OCI-LY3 (cell line): ENCODE measurements around the gene SUN5.

Experiments
- H2AFZ ChIP-seq: fragments of 200-600, 300-600 bp; shearing (Covaris generic); 2 replicates; pipeline ENCODE4 v1.6.0; 2014; ENCODE audit warnings: antibody characterized with exemption, low read depth, low read length
- H3K27ac ChIP-seq: fragments of 200-600, 300-600 bp; sonication (generic); 2 replicates; pipeline ENCODE4 v1.5.1; 2014; ENCODE audit warnings: mild to moderate bottlenecking, low read length, moderate library complexity, mixed read lengths
- H3K27me3 ChIP-seq: fragments of 200-600, 300-600 bp; sonication (generic); 2 replicates; pipeline ENCODE4 v1.6.1; 2014; ENCODE audit warnings: low read depth, low read length, mixed read lengths
- H3K36me3 ChIP-seq: fragments of 200-600, 300-600 bp; sonication (generic); replicated peaks from 2 replicates; pipeline ENCODE3; 2014; ENCODE audit warnings: low read depth, low read length, mixed read lengths
- H3K4me1 ChIP-seq: fragments of 300-600, 200-600 bp; sonication (generic); 2 replicates; pipeline ENCODE4 v1.6.1; 2014; ENCODE audit warnings: low read length, mixed read lengths
- H3K4me2 ChIP-seq: fragments of 200-600, 300-600 bp; sonication (generic); 2 replicates; pipeline ENCODE4 v1.6.1; 2014; ENCODE audit warnings: low read length, mixed read lengths
- H3K4me3 ChIP-seq: fragments of 300-600, 200-600 bp; sonication (generic); 2 replicates; pipeline ENCODE4 v1.5.1; 2014; ENCODE audit warnings: antibody characterized with exemption, mild to moderate bottlenecking, low read length, moderate library complexity
- H3K79me2 ChIP-seq: fragments of 300-600, 200-600 bp; shearing (Covaris generic); 2 replicates; pipeline ENCODE4 v1.6.1; 2014; ENCODE audit warnings: mild to moderate bottlenecking, low read length, mixed read lengths
- H3K9ac ChIP-seq: fragments of 300-600, 200-600 bp; shearing (Covaris generic); 2 replicates; pipeline ENCODE4 v1.6.0; 2014; ENCODE audit warnings: mild to moderate bottlenecking, low read length, moderate library complexity
- H3K9me3 ChIP-seq: fragments of 200-600, 300-600 bp; shearing (Covaris generic); 2 replicates; pipeline ENCODE4 v1.6.1; 2014; ENCODE audit warnings: low read length, mixed read lengths; ENCODE audit not compliant: insufficient read depth
- H4K20me1 ChIP-seq: fragments of 200-600, 300-600 bp; sonication (generic); 2 replicates; pipeline ENCODE4 v1.6.1; 2016; ENCODE audit warnings: low read length, mixed read lengths; ENCODE audit not compliant: insufficient read depth
- CTCF ChIP-seq: fragments of 200-600, 300-600 bp; sonication (generic); IDR thresholded peaks from 2 replicates; pipeline ENCODE4 v1.5.1; 2014; ENCODE audit warnings: antibody characterized with exemption, low read length, low read depth
- EZH2phosphoT487 ChIP-seq: fragments of 200-600 bp; shearing (Covaris generic); IDR thresholded peaks from 2 replicates; pipeline ENCODE4 v1.6.1; 2018; ENCODE audit warnings: antibody characterized with exemption, mixed run types, low read depth

The SUN5 gene

GRCh38 chr20:33020278-33021161 lies 16.3 kb upstream of the SUN5 start:
- Histone ChIP-seq H3K4me3 (no peak overlapping the region), H3K4me1 (peaks cover 20% of the 10 kb centered on the region), H3K79me2 (no peaks in the 10 kb centered on the region), H2AFZ (no peak overlapping the region), H3K36me3 (no peaks in the 10 kb centered on the region), H3K9ac (no peak overlapping the region), H3K27ac (no peak overlapping the region), H3K4me2 (no peak overlapping the region), H3K27me3 (peaks cover 17% of the 10 kb centered on the region), H4K20me1 (no peaks in the 10 kb centered on the region), H3K9me3 (no peaks in the 10 kb centered on the region)
- no peak for TF ChIP-seq EZH2phosphoT487
- no peak for TF ChIP-seq CTCF

- Histone ChIP-seq H3K79me2 (no peaks in the 10 kb centered on the region), H3K36me3 (no peaks in the 10 kb centered on the region), H3K4me3 (no peak overlapping the region), H3K27ac (no peak overlapping the region), H3K4me1 (peaks cover 20% of the 10 kb centered on the region), H3K27me3 (peaks cover 19% of the 10 kb centered on the region), H3K9me3 (no peaks in the 10 kb centered on the region), H3K4me2 (no peak overlapping the region), H4K20me1 (no peaks in the 10 kb centered on the region), H3K9ac (no peak overlapping the region), H2AFZ (no peak overlapping the region)
- TF ChIP-seq CTCF (no peak), EZH2phosphoT487 (no peak)
Measured at GRCh38 chr20:33019465-33020277, 15.4 kb upstream of the SUN5 start.

GRCh38 chr20:33018169-33018931 lies 14.1 kb upstream of the SUN5 start:
- Histone ChIP-seq H4K20me1 (no peaks in the 10 kb centered on the region), H3K36me3 (no peaks in the 10 kb centered on the region), H3K4me3 (no peak overlapping the region), H3K4me2 (no peak overlapping the region), H3K4me1 (peaks cover 20% of the 10 kb centered on the region), H3K27ac (no peak overlapping the region), H3K27me3 (peaks cover 9% of the 10 kb centered on the region), H3K79me2 (no peaks in the 10 kb centered on the region), H2AFZ (no peak overlapping the region), H3K9me3 (no peaks in the 10 kb centered on the region), H3K9ac (no peak overlapping the region)
- TF ChIP-seq EZH2phosphoT487 (no peak), CTCF (no peak)

DNA sequence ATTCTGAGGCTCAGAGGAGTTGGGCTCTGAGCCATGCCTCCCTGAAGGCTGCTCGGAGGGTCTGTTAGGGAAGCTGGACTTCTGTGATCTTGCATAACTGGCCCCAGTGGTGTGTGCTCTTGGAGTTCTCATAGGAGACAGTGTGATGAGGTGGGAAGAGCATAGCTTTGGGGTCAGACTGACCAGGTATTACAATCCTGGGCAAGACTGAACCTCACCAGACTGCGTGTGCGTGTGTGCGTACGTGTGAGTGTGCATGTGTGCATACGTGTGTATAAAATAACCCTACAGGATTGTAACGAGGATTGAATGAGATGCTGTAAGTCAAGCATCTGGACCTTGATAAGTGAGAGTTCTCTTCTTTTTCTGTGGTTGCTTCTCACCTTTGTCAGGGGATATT lies 13.3 kb upstream of the SUN5 start:
- no peaks in the 10 kb centered on the region for H3K79me2 ChIP-seq
- TF ChIP-seq CTCF, result no peak
- no peak for TF ChIP-seq EZH2phosphoT487
- no peaks in the 10 kb centered on the region for H4K20me1 ChIP-seq
- no peaks in the 10 kb centered on the region for H3K36me3 ChIP-seq
- H3K4me3 ChIP-seq, result no peak overlapping the region
- peaks cover 17% of the 10 kb centered on the region for H3K4me1 ChIP-seq
- peaks cover 7% of the 10 kb centered on the region for H3K27me3 ChIP-seq
- no peak overlapping the region for H3K27ac ChIP-seq
- H3K9ac ChIP-seq, result no peak overlapping the region
- H2AFZ ChIP-seq, result no peak overlapping the region
- no peaks in the 10 kb centered on the region for H3K9me3 ChIP-seq
- H3K4me2 ChIP-seq, result no peak overlapping the region
